GM21367 (cell line): Measurements from ENCODE around the gene VSTM1.
"Not testable (repeated sequence)": the region's sequence is repeated elsewhere in the genome, so short reads cannot be mapped to it uniquely, and the experiment has no call there.

Experiments
- ATAC-seq: cut with Tn5 transposase; IDR thresholded peaks from one replicate; pipeline ENCODE4 v1.9.1; 2021; ENCODE audit not compliant: unreplicated experiment

VSTM1 gene, protein sequence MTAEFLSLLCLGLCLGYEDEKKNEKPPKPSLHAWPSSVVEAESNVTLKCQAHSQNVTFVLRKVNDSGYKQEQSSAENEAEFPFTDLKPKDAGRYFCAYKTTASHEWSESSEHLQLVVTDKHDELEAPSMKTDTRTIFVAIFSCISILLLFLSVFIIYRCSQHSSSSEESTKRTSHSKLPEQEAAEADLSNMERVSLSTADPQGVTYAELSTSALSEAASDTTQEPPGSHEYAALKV

DNA sequence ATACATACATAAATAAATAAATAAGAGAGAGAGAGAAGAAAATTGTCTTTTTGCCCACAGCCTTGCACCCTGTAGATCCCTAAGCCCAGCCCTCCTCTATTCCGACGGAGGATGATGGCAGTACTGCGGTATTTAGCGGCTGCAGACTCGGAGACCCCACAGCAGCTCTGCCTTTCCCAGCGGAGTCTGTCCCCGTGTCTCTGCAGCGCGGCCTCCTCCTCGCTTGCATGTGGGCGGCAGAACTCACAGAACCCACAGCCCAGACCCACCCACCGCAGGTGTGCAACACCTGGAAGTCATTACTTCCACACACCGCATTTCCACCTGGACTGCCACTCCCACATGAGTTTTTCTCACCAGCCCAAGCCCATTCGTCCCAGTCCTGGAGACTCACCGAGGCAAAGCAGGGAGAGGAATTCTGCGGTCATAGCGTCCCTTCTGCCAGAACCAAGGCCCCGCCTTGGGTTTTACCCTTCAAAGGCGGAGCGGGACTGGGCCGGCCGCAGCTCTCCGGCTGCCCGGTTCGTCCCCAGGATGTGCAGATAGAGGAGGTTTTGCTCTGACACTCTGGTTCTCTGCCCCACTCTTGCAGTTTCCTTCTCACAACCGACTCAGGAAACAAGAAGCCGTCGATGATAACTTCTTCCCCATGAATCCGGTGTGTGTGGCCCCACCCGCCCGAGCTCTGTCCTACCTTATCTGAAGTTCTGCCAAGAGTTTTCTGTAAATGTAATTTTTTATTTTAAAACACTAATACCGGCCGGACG lies at the start of gene VSTM1:
VSTM1 (minus strand) TSS at position 548 of the 767 bp plus-strand sequence; CDS start at position 428, 120 bp downstream.
- no peak for ATAC-seq

DNA sequence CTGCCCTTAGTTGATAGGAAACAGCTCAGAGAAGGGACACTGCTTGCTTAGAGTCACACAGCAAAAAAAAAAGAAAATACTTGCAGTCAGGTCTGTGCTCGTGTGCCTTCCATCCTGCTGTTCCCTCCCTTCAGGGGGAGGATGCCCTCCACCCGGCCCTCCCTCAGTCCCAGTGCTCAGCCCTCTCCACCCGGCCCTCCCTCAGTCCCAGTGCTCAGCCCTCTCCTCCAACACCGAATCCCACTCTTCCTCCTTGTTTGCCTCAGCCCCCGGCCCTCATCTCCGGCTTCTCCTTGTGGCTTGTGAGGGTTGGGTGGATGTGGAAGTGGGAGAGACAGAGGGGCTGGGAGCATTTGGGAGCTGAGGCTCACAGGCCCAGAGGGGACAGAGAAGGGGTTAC lies 46.0 kb upstream of the VSTM1 start:
- ATAC-seq, result no peak

DNA sequence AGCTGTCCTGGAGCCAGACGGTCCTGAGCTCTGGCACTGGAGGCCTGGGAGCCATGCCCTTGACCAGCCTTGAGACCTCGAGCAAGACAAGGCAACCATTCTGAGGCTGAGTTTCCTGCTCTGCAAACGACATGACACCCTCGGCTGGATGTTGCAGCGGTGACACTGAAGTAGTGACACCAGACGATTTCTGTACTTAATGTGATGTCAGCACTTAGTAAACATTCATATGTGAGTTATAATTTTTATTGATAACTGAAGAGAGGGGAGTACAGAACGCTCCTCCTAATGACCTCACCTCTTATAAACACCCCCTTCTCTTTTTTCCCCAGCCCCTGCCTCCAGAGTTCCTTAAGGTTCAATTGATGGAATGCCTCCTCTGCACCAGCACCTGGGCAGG lies 44.8 kb upstream of the VSTM1 start:
- no peak for ATAC-seq

DNA sequence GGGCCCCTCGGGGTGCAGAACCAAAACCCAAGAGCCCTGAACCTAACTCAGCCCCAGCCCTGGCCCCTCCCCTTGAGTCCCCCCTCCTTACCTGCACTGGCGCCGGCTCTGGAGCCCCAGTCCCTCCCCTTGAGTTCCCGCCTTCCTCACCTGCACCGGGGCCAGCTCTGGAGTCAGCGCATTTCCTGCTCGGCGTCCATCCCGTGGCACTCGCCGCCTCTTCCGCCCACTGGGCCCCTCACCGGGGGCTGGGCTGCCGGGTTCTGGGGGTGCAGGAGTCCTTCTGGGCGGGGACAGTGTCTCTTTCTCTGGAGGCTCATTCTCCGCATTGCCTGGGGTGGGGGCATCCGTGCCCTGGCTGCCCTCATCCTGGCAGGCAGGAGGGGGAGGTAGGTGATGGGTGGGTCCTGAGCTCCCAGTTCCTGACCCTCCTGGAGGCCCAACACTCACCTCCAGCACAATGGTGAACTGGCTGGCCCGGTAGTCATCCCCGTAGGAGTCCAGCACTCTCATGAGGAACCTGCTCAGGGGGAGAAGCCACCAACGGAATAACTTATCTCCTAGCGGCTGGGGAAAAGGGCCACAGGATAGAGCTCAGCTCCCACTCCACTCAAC lies 44.3 kb upstream of the VSTM1 start:
- ATAC-seq, result no peak

DNA sequence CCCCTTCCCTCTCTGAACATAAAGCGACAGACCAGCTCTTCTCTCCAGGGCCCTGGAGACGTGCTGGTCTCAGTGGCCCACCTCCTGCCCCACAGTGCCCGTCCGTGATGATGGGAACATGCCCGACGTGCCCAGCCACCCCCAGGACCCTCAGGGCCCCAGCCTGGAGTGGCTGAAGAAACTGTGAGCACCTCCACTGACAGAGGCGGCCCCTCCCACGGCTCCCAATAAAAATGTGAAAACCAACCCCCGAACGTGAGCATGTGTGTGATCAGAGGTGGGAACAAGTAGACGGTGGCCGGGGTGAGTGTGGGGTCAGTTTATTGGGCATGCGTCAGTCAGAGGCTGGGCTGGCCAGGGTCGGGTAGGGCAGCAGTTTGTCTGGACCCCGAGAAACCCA lies 43.0 kb upstream of the VSTM1 start:
- ATAC-seq, result no peak

DNA sequence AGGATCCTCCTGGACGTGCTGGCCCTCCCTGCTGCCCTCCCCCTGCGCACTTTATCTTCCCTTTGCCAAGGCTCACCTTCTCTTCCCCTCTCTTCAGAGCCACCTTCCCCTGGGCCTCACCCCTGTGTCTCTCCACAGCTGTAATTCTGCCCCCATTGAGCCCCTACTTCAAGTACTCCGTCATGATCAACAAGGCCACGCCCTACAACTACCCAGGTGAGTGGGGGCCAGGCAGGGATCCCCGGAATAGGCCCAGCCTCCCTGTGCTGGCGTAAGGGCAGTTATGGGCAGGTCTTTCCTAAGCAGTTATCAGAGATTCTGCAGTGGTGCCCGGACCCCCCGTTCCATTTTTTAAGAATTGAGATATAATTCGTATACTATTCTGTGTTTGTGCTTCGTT lies 42.1 kb upstream of the VSTM1 start:
- no peak for ATAC-seq

DNA sequence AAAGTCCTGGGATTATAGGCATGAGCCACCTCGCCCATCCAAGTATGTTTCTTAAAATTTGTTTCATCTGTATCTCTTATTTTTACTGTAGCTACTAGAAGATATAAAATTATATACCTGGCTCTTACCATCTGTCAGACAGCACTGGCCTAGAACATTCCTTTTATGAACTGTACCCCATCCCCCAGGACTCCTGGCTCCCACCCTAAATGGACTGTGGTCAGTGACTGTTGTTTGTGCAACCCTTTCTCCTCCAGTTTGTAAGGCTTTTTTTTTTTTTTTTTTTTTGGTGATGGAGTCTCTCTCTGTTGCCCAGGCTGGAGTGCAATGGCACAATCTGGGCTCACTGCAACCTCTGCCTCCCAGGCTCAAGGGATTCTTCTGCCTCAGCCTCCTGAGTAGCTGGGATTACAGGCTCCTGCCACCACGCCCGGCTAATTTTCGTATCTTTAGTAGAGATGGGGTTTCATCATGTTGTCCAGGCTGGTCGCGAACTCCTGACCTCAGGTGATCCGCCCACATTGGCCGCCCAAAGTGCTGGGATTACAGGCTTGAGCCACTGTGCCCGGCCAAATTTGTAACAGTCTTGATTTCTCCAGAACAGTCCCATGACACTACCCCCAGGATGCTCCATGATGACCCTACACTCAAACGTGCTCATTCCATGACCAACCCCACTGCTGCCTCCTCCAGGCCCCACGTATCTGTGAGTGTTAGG lies 41.5 kb upstream of the VSTM1 start:
- no peak for ATAC-seq

DNA sequence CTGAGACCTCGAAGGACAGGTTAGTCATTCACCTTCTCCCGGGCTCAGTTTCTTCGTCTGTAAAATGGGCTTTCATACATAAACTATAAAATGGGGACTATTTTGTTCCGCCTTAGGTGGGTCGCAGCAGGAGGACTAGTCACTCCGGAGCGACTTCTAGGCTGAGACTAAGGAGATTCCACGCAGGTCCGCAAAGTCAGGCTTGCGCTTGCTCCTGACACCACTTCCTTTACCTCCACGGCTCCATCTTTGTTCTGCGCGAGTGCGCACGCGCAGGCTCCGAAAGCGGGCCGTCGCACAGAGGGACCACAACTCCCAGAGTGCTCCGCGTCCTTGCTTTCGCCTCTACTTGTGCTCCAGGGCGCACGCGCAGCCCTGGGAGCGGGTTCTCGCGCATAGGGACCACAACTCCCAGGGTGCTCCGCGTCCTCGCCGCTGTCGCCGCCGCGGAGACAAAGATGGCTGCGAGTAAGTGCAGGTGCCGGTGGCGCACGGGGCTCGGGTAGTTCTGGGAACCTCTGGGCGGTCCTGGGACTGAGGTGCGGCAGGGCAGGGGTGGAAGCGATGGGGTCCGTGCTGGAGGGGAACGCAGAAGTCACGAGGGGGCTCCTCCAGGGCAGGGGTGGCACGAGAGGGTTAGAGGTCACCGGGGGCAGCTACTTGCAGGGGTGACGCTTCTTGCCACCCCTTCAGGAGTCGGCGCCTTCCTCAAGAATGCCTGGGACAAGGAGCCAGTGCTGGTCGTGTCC lies 38.9 kb upstream of the VSTM1 start, which contains the start of gene NDUFA3:
NDUFA3 (plus strand) TSS at position 435 of the 749 bp plus-strand sequence; CDS start at position 459, 24 bp downstream.
- peak; percentile 89 for ATAC-seq

DNA sequence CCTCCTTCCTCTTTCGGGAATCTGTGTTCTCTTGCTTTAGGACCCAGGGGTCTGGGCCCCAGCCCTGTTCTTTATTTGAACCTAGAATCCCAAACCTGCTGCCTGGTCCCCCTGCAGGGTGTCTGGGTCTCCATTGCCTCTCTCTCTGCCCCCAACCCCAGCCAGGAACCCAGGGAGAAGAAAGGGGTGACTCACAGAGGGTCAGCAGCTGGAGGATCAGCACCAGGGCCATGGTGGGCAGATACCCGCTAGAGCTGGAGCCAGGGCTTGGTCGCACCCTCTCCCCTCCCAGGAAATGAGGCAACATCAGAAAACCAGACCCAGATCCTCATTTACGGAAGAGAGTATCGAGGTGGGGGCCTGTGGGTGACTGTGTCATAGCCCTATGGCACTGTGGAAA lies 36.9 kb upstream of the VSTM1 start, which contains the start of gene OSCAR:
OSCAR (minus strand) TSS at position 243 of the 400 bp plus-strand sequence; CDS start at position 232, 11 bp downstream.
- no peak for ATAC-seq

DNA sequence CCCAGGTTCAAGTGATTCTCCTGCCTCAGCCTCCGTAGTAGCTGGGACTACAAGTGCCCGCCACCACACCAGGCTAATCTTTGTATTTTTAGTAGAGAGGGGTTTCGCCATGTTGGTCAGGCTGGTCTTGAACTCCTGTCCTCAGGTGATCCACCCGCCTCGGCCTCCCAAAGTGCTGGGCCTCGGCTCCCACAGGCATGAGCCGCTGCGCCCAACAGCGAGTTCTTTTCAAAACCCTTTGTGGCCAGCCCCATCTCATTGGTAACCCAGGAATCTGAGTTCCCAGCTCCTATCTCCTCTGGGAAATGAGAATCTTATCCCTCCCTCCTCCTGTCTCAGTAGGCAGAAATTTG lies 36.2 kb upstream of the VSTM1 start:
- not testable (repeated sequence) for ATAC-seq

DNA sequence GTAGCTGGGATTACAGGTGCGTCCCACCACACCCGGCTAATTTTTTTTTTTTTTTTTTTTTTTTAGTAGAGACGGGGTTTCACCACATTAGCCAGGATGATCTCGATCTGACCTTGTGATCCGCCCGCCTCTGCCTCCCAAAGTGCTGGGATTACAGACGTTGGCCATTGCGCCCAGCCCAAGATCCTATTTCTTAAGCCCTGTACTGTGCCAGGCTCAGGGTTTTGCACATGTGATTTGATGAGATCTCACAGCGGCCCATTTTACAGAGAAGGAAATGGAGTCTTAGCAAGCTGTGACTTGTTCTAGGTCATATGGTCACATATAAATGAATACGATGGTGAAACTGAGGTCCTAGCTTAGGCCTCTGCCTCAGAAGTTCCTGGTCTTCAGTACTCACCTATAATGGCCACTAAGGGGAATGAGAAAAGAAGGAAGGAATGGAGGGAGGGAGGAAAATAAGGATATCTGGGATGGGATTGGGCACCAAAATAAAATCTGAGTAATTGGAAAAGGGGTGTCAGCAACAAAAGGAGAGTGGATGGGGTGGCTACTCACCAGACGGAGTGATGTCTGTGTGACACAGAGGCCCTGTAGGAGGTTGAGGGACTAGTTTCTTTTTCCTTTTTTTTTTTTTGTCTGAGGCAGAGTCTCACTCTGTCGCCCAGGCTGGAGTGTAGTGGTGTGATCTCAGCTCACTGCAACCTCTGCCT lies 35.6 kb upstream of the VSTM1 start:
- no peak for ATAC-seq

DNA sequence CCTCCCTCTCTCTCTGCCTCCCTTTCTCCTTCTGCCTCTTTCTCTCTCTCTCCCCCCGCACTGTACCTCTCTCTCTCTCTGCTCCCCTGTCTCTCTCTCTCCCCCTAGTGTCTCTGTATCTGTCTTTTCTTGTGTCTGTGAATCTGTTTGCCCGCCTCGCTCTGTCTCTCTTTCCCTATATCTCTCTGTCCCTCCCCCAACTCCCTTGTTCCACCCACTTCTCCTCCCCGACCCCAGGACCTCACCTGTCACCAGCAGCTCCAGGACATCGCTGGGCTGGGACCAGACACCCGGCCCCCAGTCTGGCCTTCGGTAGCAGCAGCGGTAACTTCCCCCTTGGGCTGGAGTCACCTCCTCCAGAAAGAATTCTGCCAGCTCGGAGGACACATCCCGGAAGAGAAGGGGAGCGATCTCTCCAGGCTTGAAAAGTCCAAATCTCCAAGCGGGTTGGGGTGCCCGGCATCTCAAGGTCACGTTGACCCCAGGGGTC lies 33.0 kb upstream of the VSTM1 start:
- no peak for ATAC-seq

DNA sequence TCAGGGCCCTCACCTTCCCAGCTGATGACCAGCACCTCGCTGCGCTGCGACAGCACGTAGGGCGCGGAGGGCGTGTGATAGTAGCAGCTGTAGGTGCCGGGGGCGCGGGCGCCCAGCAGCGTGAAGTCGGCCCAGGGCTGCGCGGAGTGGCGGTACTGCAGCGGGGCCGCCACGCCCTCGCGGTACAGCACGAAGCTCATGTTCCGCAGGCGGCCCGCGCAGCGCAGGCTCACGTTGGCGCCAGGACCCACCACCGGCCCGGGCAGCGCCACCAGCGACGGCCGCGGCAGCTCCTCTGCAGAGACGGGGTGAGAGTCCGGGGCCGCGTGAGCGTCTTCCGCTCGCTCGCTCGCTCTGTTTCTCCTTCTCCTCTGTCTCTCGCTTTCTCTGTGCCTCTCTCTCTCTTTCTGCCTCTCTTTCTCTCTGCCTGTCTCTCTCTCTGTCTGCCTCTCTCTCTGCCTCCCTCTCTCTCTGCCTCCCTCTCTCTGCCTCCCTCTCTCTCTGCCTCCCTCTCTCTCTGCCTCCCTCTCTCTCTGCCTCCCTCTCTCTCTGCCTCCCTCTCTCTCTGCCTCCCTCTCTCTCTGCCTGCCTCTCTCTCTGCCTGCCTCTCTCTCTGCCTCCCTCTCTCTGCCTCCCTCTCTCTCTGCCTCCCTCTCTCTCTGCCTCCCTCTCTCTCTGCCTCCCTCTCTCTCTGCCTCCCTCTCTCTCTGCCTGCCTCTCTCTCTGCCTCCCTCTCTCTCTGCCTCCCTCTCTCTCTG lies 32.3 kb upstream of the VSTM1 start:
- ATAC-seq, result not testable (repeated sequence)

DNA sequence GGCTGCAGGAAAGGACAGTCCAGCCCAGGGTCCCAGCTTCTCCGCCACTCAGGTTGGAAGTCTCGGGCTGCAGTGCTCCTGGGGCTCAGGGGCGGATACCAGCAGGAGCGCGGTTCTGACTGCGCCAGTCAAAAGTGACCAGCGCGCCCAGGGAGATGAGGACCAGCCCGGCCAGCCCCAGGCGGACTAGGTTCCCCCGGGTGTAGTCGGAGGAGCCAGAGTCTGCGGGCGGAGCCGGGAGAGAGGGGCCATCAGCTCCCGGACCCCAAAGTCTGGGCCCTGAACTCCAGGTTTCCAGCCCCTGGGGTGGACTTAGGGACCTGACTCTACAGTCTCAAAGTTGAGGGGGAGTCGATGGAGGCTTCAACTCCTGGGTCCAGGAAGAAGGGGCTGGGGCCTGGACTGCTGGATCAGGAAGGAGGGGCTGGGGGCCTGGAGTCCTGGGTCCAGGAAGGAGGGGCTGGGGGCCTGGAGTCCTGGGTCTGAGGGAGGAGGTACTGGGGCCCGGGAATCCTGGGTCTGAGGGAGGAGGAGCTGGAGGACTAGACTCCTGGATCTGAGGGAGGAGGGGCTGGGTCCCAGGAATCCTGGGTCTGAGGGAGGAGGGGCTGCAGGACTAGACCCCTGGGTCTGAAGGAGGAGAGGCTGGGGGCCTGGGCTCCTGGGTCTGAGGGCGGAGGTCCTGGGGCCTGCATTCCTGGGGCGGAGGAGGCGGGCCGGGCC lies 31.6 kb upstream of the VSTM1 start:
- ATAC-seq, result no peak

DNA sequence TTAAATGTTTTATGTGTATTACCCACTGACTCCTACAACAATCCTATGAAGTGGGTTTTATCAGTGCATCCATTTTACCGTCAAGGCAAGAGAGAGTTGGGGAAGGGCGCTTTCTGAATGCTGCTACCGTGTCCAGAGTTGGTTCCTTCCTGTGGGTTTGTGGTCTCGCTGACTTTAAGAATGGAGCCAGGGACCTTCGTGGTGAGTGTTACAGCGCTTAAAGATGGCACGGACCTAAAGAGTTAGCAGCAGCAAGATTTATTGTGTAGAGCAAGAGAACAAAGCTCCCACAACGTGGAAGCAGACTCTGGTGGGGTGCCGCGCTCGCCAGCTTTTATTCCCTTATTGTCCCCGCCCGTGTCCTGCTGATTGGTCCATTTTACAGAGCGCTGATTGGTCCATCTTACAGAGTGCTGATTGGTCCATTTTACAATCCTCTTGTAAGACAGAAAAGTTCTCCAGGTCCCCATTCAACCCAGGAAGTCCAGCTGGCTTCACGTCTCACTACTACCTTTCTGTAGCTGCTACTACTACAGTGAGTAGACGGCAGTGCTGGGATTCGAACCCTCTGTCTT lies 30.8 kb upstream of the VSTM1 start:
- ATAC-seq, result no peak

DNA sequence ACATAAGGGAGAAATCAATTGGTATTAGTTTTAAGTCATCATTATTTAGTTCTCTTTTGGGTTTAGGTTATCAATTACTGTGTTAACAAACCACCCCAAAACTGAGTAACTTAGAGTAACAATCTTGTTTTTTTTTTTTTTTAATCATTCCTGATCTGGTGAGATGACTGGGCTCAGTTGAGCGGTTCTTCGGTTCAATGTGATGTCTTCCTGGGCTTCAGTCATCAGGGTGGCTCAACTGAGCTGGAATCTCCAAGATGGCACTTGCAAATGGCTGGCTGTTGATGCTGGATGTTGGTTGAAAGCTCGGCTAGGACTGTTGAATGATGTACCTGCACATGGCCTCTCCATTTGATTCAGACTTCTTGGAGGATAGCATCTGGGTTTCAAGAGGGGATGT lies 20.7 kb upstream of the VSTM1 start:
- ATAC-seq, result no peak

DNA sequence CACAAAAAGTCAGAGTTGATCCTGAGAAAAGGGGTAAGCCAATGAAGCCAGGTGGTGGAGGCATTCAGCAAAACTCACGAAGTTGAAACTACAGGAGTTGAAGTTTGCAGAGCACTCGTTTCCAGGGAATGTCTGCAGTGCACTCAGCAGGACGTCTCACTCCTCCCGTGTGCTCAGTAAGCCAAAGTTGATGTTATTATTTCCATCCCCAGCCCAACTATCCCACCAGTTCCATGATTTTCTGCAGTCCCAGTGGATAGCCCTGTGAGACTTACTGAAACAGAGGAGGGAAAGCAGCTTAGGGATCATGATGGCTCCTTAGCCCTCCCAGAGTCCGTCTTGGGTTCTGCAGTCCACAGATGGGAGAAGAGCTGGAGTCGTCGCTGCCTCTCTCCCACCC lies 17.3 kb upstream of the VSTM1 start, which contains the start of gene TARM1:
TARM1 (minus strand) TSS at position 334 of the 400 bp plus-strand sequence; CDS start at position 309, 25 bp downstream.
- ATAC-seq, result no peak

DNA sequence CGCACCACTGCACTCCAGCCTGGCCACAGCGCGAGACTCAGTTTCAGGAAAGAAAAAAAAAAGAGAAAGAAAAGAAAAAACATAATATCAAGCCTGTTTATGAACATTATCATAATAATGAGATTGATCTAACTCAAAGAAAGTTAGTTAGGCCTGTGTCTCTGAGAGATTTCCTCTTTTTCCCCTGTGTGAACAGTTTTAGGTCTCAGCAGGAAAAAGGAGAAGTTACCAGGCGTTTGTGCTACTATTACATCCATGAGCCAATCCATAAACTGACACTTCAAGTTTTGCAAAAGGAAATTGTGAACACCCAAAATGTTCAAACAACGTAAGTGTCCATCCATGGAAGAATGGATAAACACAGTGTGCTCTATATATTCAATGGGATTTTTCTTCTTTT lies 13.6 kb upstream of the VSTM1 start:
- no peak for ATAC-seq
